ENCODE measurements around the gene ZNF432.

DNA sequence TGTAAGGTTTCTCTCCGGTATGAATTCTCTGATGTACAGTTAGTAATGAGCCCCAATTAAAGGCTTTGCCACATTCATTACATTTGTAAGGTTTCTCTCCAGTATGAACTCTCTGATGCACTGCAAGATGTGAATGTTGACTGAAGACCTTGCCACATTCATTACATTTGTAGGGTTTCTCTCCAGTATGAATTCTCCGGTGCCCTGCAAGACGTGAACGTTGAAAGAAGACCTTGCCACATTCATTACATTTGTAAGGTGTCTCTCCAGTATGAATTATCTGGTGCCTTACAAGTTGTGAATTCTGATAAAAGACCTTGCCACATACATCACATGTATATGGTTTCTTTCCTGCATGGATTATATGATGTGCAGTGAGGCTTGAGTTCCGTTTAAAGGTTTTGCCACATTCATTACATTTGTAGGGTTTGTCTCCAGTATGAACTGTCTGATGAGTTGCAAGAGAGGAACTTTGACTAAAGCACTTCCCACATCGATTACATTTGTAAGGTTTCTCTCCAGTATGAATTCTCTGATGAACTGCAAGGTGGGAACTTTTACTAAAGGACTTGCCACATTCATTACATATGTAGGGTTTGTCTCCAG is 17.7 kb upstream of the ZNF432 start:
- TF ChIP-seq, protein P1, sequence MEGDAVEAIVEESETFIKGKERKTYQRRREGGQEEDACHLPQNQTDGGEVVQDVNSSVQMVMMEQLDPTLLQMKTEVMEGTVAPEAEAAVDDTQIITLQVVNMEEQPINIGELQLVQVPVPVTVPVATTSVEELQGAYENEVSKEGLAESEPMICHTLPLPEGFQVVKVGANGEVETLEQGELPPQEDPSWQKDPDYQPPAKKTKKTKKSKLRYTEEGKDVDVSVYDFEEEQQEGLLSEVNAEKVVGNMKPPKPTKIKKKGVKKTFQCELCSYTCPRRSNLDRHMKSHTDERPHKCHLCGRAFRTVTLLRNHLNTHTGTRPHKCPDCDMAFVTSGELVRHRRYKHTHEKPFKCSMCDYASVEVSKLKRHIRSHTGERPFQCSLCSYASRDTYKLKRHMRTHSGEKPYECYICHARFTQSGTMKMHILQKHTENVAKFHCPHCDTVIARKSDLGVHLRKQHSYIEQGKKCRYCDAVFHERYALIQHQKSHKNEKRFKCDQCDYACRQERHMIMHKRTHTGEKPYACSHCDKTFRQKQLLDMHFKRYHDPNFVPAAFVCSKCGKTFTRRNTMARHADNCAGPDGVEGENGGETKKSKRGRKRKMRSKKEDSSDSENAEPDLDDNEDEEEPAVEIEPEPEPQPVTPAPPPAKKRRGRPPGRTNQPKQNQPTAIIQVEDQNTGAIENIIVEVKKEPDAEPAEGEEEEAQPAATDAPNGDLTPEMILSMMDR (IDR thresholded peaks at IDR 0.05; ENCODE audit: low read length): no peak
- TF ChIP-seq EZH2 (IDR thresholded peaks at IDR 0.05; ENCODE audit: borderline replicate concordance, low read length): no peak
